ENCODE results near the gene CELSR3.

GRCh38 chr3:48681974-48682610, 19.4 kb upstream of the CELSR3 start:
- TF ChIP-seq FOXP2 (optimal IDR thresholded peaks at IDR 0.05; ENCODE audit: borderline replicate concordance, extremely low read depth, extremely low read length, insufficient read depth) (no peak), SIN3A (IDR thresholded peaks at IDR 0.05; ENCODE audit: borderline replicate concordance, insufficient read depth, low read length) (no peak), REST (IDR thresholded peaks at IDR 0.05; ENCODE audit: insufficient read depth in 1 of 2, low read depth in 2 of 2, low read length in 2 of 2) (no peak), POLR2AphosphoS5 (IDR thresholded peaks at IDR 0.05; ENCODE audit: low read depth, low read length) (no peak), TAF1 (IDR thresholded peaks at IDR 0.05; ENCODE audit: borderline replicate concordance, insufficient read depth, low read length) (no peak)

Data from PFSK-1 (cell line).